D721Med (cell line): ENCODE measurements around the gene PWWP2B.
A peak's percentile ranks its signal among the peaks of the same experiment; 100 is the strongest.

Experiments
- DNase-seq: peaks from one replicate; pipeline ENCODE4 v3.0.0; 2011; ENCODE audit warnings: low spot score; ENCODE audit not compliant: insufficient read length
- FAIRE-seq: peaks from 2 replicates; lab custom pipeline; 2011; peaks lifted over from hg19 to GRCh38; lab: Jason Lieb, UNC
- CTCF ChIP-seq: IDR thresholded peaks from 2 replicates; pipeline ENCODE4 v1.5.1; 2012; ENCODE audit warnings: mild to moderate bottlenecking, control low read depth; ENCODE audit not compliant: insufficient read depth; ENCODE audit errors: missing control alignments

PWWP2B gene

GRCh38 chr10:132456881-132457280 lies 59.9 kb downstream of the PWWP2B start:
- FAIRE-seq (no peak), DNase-seq (no peak)
- no peak for TF ChIP-seq CTCF

GRCh38 chr10:132457328-132458070 lies 60.5 kb downstream of the PWWP2B start:
- DNase-seq (no peak), FAIRE-seq (no peak)
- no peak for TF ChIP-seq CTCF

GRCh38 chr10:132458071-132458585 lies 61.1 kb downstream of the PWWP2B start:
- FAIRE-seq (no peak), DNase-seq (no peak)
- TF ChIP-seq CTCF = no peak

- no peak for FAIRE-seq
- DNase-seq = no peak
- peak; percentile 69 for TF ChIP-seq CTCF
Measured at GRCh38 chr10:132458586-132459300, 61.7 kb downstream of the PWWP2B start.

GRCh38 chr10:132459301-132460003 lies 62.5 kb downstream of the PWWP2B start:
- DNase-seq (no peak), FAIRE-seq (no peak)
- no peak for TF ChIP-seq CTCF

GRCh38 chr10:132460071-132460470 lies 63.1 kb downstream of the PWWP2B start:
- TF ChIP-seq CTCF = no peak
- no peak for DNase-seq
- FAIRE-seq = no peak
